Iris pigment epithelial cell (primary cell): ENCODE data around the gene PSEN2.

ENCODE experiments used
- DNase-seq: peaks from one replicate; pipeline ENCODE4 v3.0.0-alpha.2; 2011; ENCODE audit warnings: low read depth

PSEN2 gene

GRCh38 chr1:226865590-226865989 is 4.8 kb upstream of the PSEN2 start:
- DNase-seq: no peak

GRCh38 chr1:226867461-226868054 is 2.9 kb upstream of the PSEN2 start:
- DNase-seq: no peak

GRCh38 chr1:226868726-226869125 is 1.7 kb upstream of the PSEN2 start:
- DNase-seq: no peak

GRCh38 chr1:226870026-226870400 is 403 bp upstream of the PSEN2 start:
- peak; percentile 15 for DNase-seq

GRCh38 chr1:226871636-226872327 is 1.4 kb downstream of the PSEN2 start:
- DNase-seq: no peak

- peak; percentile 16 for DNase-seq
Observed at GRCh38 chr1:226872437-226872836, 2.0 kb downstream of the PSEN2 start.

GRCh38 chr1:226873771-226874578 is 3.6 kb downstream of the PSEN2 start:
- no peak for DNase-seq

GRCh38 chr1:226874579-226875425 is 4.4 kb downstream of the PSEN2 start:
- no peak for DNase-seq

GRCh38 chr1:226875641-226876295 is 5.4 kb downstream of the PSEN2 start:
- DNase-seq: peak; percentile 80

- DNase-seq: no peak
Observed at GRCh38 chr1:226877669-226878068, 7.3 kb downstream of the PSEN2 start.

GRCh38 chr1:226880372-226881287 is 10.2 kb downstream of the PSEN2 start:
- DNase-seq: no peak

GRCh38 chr1:226881515-226882185 is 11.2 kb downstream of the PSEN2 start:
- no peak for DNase-seq

GRCh38 chr1:226882187-226882586 is 11.8 kb downstream of the PSEN2 start:
- DNase-seq: peak; percentile 9

GRCh38 chr1:226882631-226883409 is 12.4 kb downstream of the PSEN2 start:
- peak; percentile 61 for DNase-seq

- DNase-seq: no peak
Observed at GRCh38 chr1:226883630-226884029, 13.2 kb downstream of the PSEN2 start.

- DNase-seq: no peak
Observed at GRCh38 chr1:226884116-226884625, 13.8 kb downstream of the PSEN2 start.

GRCh38 chr1:226884966-226885820 is 14.8 kb downstream of the PSEN2 start:
- DNase-seq: no peak
